Activated CD4-positive, alpha-beta T cell treated with anti-CD3 and anti-CD28 coated beads for 1 hour (primary cell): ENCODE data around the gene RAD1.

Source experiments
- DNase-seq: peaks from one replicate; pipeline ENCODE4 v3.0.0-alpha.2; 2020

The RAD1 gene

DNA sequence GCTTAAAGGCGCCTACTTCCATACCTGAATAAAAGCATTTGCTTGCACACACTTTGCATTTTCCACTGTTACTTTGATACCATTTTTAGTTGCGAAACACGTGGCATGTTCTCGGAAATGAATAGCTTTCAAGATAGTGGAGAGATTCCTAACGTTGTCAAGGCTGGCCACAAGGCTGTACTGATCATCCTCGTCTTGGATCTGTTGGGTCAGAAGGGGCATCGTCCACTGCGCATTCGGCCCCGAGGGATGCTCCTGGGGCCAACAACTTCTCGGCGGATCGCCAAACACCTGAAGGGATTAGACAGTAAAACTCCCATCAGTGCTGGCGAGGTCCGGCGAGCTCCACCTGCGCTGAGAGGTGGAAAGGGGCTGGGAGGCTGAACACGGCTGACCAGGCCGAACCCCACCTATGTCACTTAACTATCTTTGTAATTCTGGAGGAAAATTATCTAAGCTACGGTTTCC, 599 bp downstream of the RAD1 start:
- DNase-seq = no peak

DNA sequence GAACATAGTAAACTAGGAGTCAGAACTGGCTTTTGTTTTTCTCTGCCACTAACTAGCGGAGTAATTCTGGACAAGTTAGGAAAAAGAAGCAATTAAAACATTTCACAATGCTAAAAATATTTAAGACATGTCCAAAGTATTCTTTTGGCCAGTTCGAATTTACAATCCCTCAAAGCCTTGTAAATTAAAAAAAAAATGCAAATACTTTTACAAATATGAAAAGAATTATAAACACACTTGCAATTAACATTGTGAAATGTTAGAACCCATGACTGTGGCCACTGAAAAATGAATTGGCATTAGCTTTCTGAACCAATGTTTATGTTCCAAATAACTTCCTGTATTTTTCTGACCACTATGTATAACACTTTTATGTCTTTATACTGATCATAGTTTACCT, 2.2 kb downstream of the RAD1 start:
- no peak for DNase-seq

DNA sequence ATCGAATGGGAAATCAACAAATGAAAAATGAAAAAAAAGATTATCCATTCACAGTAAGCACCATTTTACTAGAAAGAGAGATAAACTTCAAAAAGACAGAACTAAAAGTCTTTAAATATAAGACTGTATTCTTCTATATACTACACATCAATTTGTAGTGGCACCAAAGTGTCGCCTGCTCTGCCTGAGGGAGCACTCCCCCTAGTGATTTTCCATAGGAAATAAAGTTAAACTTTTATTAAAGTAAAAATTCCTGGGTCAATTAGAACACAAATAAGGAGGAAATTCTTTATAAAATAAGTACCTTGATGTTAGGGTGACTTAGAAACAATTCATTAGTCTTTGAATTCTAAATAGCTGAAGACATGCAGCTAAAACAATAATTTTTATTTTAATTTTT, 9.7 kb downstream of the RAD1 start:
- no peak for DNase-seq

DNA sequence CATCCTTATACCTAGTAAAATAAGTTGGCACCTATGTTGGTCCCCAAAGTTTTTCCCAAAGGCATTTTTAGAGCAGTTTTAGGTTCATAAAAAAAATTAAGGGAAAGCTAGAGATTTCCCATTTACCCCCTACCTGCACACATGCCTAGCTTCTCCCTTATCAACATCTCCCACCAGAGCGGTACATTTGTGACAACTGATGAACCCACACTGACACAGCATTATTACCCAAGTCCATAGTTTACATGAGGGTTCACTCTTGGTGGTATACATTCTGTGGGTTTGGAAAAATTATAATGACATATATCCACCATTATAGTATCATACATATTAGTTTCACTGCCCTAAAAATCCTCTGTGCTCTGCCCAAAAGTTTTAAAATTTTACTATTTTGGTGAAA, 12.0 kb downstream of the RAD1 start:
- DNase-seq = no peak

DNA sequence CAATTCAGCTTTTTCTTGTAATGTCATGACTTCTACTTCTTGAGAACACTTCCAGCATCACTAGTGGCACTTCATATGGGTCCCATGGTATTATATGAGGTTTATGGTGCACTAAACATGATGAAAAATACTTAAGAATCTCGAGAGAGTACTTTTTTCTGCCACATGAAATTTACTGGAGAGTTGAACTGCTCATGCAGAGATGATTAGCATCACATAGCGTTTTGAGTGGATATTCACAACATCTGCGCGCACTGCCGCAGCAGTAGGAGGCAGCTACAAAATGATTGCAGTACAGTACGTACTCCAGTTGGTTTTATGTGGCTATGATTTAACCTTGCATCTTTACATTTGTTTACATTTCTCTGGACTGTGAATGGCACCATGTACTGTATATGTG, 14.7 kb downstream of the RAD1 start:
- no peak for DNase-seq

DNA sequence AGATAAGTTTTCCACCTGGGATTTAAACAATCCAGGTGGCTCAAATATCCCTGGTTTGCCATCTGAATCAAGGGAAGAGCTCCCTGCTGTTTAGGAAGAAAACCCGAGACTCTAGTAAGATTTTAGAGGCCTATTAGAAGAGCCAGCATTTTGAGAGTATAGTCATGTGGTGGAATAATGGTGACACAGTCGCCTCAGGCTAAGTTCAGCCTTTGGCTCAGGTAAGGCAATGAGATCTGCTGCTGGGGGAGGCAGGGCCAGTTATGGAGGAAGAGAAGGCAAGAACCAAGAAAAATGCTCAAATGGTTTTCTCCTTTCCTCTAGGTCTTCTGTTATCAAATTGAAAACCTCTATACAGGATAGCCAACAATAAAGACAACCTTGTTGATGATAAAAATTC, 16.2 kb downstream of the RAD1 start:
- no peak for DNase-seq

DNA sequence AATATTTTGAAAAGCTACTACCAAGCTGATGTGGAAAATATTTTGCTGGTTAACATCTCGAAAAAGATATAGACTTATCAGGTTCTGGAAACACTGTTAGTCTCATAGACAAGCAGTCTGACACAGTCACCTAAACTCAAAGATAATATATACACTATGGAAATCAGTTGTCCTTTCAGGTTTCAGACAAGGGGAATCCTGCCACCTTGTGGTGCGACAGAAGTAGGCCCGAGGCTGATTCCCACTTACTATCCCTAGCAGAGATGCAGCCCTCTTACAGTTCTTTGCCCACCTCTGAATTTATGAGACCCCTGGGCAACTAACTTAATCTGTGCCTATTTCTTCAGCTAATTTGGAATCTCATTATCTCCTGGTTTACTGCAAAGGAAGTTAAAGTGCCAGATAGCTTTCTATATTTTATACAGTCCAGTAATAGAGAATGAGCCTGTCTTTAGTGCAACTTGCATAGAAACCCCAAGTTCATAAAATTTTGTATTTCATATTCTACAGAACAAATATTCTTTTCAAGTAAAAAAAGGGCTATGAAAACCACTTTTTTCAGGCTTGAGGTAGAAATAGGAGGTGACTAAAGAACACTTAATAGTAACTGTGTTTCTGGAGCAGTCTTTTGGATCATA, 16.9 kb downstream of the RAD1 start:
- DNase-seq = peak; percentile 37

DNA sequence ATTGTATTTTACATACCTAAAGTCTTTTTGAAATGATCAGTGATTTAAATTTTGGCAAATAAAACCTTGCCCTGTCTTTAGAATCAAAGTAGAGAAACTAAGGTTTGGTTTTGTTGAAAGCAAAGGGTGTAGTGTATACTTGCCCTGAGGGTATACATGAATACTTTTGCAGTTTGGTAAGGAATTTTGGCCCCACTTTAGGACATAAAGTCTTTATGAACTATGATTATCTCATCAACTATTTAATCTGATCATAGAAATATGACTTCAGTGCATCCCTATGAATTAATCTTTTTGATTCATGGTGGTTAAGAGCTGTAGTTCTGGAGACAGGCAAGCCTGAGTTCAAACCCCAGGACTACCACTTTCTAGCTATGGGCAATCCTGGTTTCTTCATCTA, 17.7 kb downstream of the RAD1 start:
- no peak for DNase-seq

DNA sequence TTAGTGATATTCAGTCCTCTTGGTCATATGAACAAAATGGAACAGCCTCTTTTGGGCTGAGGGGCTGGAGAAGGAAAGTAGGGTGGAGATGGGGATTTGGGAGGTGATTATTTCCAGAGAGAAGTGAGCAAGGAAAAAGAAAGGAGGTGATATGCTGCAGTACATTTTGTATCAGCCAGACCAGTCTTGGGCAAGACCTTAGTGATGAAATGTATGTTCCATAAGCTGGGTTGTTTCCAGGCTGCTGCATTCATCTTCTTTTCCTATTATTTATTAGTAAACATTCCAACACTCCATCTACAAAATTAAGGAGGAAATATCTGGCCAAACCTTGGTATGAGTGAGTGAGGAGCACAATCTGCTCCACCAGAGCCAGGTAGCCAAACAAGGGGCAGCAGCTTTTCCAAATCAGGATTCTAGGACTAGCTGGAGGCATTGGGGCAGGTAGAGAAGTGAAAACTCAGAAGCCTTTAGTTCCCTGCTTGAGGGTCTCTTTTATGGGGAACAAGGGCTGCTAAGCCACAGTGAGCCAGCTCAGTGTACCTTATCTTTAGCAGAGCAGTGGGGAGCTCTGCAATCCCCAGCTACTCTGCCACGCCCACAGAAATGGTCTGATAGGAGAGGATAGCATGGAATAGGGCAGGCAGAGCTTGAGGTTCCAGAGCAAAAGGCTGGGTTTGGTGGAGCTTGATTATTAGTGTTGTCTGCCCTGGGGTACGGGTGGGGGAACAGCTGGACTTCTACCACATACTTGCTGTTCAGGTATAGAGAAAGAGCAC, 19.5 kb downstream of the RAD1 start:
- no peak for DNase-seq

DNA sequence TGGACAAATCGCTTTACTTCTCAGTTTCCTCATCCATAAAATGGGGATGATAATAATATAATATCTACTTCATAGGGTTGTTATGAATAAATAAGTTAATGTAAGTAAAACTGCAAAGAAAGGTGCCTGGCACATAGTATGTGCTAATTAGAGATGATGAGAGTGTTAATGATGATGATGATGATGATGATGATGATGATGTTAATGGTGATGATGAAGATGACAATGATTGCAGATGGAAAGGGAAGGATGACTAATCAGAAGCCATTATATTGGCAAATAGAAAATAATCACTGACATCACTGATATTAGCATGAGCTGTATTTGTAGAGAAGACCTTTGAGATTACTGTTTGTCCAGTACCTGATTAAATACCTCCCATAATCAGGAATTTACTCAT, 20.6 kb downstream of the RAD1 start:
- no peak for DNase-seq

DNA sequence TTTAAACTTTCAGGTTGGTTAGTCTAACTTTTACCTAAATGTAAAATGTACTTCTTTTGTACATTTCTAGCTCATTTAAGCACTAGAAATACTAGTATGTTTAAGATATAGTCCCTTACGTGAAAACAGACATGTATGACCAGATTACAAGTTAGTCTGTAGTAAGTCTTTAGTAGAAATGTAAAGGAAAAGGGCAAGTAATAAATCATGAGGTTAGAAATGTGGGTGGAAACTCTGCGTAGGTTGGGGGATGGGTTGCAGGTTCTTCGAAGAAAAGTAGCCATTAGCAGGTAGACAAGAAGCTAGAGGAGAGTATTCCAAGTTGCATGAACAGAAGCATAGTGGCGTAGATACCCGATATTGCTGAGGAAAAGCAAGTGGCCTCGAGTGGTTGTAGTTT, 22.9 kb downstream of the RAD1 start:
- no peak for DNase-seq

DNA sequence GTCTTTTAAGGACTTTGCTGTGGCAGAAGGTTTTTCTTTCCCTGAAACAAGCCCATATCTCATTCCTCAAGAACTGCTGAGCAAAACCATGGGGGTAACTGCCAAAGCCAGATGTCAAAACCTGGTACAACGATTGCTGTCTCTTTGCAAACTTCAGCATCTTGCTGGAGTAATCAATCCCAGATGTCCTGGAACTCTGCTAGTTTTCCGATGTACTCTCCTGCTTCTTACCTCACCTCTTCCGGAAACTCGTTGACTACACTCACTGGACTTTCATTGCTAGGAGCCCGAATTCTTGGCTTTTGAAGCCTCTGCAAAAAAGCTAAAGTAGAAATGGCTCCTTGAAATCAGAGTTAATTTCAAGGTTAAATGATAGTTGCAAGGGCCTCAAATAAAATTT, 23.3 kb downstream of the RAD1 start:
- DNase-seq = no peak

DNA sequence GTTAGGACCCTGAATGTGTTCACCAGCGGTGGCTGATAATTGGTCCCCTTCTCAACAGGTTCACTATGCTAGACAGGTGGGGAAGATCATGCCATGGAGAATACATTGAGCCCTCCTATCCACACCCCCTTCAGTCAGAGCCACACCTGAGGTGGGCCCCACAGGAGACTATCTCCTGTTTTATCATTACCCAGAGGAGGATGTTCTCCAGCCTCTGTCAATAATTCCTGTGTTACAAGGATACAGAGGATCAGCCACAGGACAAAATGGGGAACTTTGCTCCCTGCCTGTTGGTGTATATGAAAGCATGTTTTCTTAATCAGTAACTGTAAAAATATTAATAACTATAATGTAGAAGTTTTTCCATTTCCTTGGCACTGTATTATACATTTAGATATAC, 25.9 kb downstream of the RAD1 start:
- no peak for DNase-seq

DNA sequence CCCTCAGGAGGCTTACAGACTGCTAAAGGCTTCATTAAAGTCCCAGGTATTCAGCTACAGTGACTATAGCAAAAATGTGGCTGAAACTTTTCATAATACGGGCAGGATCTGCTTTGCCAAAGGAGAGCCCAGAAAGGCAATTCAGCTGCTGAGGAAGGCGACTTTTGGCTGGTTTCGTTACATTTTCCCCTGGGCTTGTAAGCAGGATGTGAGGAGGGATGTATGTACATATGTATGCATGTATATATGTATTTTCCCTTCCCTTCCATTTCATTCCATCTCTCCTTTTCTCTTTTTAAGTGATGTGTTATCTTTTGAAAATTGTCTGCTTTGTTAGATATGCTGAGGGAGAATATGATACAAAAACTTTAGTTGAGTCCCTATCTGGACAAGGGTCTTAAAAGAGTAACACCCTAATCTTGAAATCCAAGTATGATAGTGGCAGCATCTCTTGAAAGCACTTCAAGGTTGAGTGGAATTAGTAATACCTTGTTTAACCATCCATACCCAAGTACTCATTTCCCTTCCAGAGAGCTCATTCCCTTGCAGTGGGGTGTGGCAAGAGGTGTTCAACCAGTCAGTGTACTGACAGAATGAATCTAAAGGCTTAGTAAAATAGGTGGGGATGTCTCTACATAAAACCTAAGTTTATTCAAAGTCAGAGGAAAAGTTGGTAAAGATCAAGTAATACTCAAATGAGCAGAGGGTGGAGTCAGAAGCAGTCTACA, 28.7 kb downstream of the RAD1 start:
- no peak for DNase-seq

DNA sequence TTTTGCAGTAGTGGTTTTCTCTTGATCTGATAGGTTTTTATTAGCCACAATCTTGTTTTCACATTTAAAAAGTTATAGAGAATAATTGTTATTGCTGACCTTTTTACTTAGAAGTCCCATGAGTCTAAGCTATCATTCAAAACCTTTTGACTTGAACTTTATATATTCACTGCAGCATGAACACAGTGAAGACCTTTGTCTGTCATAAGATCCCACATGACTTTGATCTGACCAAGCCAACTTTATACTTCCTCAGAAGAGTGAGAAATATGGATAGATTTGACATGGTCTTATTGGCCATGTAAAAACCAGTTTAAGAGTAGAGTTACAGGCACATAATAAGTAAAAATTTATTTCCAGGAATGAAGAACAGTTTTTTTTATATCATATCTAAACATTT, 34.1 kb downstream of the RAD1 start:
- DNase-seq = no peak

DNA sequence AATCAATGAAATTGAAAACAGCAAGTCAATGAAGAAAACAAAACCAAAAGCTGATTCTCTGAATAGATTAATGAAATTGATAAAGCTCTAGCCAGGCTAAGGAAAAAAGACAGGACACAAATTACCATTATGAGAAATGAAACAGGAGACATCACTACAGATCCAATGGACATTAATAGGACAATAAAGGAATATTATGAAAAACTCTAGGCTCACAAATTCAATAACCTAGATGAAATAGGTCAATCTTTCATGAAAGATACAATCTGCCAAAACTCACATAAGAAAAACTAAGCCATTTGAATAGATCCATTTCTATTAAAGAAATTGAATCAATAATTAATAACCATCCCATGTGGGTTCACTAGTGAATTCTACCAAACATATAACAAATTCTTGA, 39.0 kb downstream of the RAD1 start:
- DNase-seq = no peak

DNA sequence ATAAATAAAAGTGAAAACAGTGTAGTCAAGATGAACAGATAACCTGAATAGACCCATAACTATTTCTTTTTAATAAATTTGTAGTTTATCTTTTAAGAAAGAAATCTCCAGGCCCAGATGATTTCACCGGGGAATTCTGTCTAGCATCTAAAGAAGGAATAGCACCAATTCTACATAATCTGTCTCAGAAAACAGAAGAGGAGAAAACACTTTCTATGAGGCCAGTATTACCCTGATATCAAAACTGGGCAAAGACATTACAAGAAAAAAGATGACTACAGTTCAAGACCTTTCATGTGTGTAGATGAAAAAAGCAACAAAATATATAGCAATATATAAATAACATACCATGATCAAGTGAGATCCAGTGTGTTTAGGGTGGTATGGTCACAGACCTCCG, 44.9 kb downstream of the RAD1 start:
- no peak for DNase-seq

DNA sequence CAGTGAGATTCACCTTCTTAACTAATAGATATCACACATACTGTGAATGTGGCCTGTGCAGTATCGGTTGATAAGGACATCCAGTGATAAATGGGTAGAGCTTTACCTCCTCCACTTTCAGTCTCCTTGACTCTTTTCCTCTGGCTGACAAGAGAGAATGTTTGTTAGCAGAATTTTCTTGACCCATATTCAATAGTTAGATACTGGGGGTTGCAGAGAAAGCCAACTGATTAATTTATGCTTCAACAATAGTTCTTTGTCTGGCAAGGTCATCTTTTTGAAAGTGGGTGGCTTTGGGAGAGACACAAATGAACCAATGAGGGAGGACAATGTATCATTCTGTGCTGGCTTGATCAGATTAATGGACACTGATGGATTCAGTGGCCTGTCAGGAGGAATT, 46.0 kb downstream of the RAD1 start:
- DNase-seq = no peak

DNA sequence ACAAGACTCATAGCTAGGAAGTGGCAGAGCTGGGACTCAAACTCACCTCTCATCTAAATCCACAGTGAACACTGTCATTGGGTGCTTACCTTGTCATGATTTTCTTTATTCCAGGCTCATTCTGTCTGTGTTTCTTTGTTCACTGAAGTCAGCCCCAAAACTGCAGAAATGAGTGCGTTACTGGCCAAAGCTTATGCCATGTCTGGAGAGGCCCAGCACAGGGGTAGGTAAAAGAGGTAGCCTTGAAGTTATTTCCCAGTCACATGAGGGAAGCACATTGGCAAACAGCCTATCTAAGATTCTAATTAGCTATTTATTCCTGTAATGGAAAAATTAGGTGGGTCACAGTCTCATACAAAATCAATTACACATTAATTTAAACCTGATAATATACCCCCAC, 46.5 kb downstream of the RAD1 start:
- no peak for DNase-seq

DNA sequence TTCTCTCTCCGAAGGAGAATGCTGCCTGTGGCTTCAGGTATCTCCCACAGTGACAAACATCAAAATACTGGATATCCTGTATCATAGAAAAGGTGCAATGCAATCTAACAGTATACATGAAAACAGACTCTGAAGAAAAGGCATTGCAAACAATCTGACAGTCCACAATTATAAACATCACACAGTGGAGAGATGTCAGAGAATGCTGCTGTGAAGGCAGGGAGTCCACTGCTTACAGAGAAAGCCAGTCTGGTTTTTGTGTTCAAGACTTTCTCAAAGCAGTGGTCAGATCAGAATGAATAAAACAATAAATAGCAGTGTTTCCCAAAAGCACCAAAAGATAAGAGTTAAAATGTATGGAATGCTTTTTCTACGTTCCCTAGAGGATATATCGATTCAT, 47.6 kb downstream of the RAD1 start:
- no peak for DNase-seq

DNA sequence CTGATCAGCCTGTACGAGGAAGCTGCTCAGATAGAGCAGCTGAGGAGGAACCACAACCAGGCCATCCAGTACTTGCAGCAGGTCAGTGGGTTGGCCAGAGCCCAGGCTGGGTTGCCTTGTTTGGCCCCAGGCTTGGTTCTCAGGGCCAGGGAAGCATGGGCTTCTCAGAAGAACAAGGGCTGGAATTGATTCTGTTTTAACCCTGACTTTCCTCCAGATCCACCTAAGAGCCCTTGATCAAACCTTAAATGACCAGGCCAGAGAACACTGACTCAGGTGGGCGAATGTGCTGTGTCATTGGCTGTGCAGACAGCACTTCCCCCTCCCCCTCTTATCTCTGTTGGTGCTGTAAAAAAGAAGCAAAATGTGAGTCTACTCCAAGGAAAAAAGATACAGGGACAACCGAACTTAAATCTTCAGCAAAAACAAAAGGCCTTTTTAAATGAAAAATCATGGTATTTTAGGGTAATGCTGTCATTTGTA, 48.3 kb downstream of the RAD1 start:
- no peak for DNase-seq

DNA sequence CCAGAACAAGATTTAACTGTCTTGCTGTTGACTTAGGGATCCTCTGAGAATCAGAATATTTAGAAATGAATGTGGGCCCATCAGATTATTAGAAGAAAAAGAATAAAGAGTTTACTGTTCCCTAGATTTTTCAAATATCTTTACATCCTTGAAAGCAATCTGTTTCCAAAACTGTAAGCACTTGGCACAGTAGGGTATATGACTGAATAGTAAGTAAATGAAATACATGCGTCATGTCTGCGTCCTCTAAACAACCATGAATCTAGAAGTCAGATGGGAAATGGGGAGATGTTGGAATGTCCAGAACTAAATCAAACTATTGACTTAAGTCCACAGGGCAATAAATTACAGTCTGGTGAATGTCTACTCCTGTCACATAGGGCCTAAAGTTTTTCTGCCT, 50.2 kb downstream of the RAD1 start:
- DNase-seq = no peak

DNA sequence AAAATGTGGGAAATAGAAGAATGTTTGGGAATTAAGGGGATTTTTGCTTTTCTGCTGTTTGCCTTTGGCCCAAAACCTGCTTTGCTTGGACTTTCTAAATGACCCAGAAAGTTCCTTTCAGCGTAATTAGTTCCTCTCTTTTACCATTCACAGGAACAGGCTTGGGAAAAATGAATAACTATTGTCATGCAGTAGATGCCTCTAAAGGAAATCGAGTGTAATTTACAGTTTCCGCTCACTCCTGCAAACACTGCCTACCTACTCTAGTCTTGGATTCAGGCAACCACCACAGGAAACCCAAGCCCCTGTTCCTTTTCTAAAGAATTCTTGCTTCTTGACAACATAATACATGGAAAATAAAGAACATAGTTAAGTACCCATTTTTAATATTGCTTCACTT, 51.4 kb downstream of the RAD1 start:
- no peak for DNase-seq

DNA sequence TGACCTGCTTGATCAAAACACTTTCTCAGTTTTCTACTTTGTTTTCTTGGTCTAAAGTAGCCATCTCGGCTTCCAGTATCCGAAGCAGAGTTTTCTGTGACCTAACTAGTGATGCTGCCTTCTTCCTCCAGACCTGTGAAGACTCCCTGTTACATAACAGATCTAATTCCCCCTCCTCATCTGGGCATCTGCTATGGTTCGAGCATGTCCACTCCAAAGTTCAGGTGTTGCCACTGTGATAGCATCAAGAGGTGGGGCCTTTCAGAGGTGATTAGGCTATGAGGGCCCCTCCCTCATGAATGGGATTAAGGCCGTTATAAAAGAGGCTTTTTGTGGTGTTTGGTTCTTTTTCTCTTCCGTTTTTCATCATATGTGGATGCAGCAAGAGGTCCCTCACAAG, 56.1 kb downstream of the RAD1 start:
- DNase-seq = no peak
